ENCODE results near the gene ZBTB48.

Gene ZBTB48

GRCh38 chr1:6572653-6573383 is 7.0 kb upstream of the ZBTB48 start:
- no peak for DNase-seq (ENCODE audit: low read depth in 2 of 2, low spot score in 1 of 2)

- no peak for DNase-seq (ENCODE audit: low read depth in 2 of 2, low spot score in 1 of 2)
These were observed 5.7 kb upstream of the ZBTB48 start for GRCh38 chr1:6574025-6574620.

DNA sequence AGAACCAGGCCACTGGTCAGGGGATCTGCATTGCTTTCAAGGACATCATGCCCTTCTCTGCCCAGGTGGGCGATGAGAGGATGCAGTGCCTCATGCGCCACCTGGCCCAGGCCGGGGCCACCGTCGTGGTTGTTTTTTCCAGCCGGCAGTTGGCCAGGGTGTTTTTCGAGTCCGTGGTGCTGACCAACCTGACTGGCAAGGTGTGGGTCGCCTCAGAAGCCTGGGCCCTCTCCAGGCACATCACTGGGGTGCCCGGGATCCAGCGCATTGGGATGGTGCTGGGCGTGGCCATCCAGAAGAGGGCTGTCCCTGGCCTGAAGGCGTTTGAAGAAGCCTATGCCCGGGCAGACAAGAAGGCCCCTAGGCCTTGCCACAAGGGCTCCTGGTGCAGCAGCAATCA is 5.0 kb upstream of the ZBTB48 start:
- DNase-seq (ENCODE audit: low read depth in 2 of 2, low spot score in 1 of 2), result no peak

DNA sequence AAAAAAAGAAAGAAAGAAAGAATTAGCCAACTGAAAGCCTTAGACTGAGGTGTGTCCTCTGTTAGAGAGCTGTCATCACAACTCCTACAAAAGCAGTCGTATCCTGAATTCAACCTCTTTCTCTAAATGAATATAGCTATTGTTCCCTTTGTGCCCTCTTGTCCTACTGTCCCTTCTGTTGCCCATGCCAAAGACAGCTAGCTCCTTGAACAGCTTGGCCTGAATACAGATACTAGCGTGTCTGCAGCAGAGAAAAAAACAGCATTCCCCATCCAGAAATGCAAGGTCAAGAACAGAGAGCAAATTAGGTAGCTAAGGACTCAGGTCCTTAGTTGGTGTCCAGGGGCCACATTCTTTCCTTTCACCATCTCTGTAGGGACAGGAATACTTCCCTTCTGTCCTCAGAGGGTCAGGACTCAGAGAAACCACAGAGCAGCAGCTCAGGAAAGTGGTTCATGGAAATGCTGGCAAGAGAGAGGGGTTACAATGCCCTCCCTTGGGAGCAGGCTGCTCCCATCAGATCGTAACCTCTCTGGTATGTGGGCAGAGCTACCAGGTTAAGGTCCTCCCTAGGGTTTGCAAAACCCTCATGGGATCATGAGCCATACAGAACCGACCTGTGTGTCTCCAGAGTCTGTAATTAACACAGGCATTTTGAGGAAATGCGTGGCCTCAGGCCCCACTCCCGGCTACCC is 1.8 kb upstream of the ZBTB48 start:
- DNase-seq (ENCODE audit: low read depth in 2 of 2, low spot score in 1 of 2), result no peak

DNA sequence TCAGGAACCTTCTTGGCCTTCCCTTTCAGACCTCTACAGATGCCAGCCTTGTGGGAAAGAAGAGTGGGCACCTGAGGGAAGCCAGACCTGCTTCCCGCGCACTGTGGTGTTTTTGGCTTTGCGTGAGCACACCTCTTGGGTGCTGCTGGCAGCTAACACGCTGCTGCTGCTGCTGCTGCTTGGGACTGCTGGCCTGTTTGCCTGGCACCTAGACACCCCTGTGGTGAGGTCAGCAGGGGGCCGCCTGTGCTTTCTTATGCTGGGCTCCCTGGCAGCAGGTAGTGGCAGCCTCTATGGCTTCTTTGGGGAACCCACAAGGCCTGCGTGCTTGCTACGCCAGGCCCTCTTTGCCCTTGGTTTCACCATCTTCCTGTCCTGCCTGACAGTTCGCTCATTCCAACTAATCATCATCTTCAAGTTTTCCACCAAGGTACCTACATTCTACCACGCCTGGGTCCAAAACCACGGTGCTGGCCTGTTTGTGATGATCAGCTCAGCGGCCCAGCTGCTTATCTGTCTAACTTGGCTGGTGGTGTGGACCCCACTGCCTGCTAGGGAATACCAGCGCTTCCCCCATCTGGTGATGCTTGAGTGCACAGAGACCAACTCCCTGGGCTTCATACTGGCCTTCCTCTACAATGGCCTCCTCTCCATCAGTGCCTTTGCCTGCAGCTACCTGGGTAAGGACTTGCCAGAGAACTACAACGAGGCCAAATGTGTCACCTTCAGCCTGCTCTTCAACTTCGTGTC is 995 bp upstream of the ZBTB48 start:
- no peak for DNase-seq (ENCODE audit: low read depth in 2 of 2, low spot score in 1 of 2)

- DNase-seq (ENCODE audit: low read depth in 2 of 2, low spot score in 1 of 2), result no peak
These were observed 362 bp downstream of the ZBTB48 start for GRCh38 chr1:6580119-6580592.

DNA sequence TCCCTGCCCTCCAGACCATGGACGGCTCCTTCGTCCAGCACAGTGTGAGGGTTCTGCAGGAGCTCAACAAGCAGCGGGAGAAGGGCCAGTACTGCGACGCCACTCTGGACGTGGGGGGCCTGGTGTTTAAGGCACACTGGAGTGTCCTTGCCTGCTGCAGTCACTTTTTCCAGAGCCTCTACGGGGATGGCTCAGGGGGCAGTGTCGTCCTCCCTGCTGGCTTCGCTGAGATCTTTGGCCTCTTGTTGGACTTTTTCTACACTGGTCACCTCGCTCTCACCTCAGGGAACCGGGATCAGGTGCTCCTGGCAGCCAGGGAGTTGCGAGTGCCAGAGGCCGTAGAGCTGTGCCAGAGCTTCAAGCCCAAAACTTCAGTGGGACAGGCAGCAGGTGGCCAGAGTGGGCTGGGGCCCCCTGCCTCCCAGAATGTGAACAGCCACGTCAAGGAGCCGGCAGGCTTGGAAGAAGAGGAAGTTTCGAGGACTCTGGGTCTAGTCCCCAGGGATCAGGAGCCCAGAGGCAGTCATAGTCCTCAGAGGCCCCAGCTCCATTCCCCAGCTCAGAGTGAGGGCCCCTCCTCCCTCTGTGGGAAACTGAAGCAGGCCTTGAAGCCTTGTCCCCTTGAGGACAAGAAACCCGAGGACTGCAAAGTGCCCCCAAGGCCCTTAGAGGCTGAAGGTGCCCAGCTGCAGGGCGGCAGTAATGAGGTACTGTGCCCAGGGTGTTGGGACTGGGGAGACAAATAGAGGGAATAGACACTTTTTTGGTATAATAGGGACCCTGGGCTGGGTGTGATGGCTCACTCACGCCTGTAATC is 1.0 kb downstream of the ZBTB48 start:
- DNase-seq (ENCODE audit: low read depth in 2 of 2, low spot score in 1 of 2), result no peak

DNA sequence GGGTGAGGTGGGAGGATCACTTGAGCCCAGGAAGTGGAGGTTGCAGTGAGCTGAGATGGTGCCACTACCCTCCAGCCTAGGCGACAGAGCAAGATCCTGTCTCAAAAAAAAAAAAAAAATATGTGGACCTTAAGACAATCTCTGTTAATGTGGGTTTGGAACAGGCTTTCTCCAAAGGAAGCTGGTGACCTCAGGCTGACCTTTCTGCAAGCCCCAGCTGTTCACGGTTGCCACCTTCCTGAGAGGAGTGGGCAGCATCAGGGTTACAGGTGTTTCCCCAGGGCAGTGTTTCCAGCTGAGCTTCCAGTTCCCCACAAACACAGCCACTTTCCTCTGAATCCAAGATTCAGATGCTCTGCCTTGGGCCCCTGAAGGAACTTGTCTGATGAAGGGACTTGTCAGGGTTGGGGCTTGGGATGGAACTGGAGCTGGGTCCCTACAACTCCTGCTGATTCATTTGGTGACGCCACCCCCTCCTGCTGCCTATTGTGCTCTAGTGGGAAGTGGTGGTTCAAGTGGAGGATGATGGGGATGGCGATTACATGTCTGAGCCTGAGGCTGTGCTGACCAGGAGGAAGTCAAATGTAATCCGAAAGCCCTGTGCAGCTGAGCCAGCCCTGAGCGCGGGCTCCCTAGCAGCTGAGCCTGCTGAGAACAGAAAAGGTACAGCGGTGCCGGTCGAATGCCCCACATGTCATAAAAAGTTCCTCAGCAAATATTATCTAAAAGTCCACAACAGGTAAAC is 1.9 kb downstream of the ZBTB48 start:
- no peak for DNase-seq (ENCODE audit: low read depth in 2 of 2, low spot score in 1 of 2)

DNA sequence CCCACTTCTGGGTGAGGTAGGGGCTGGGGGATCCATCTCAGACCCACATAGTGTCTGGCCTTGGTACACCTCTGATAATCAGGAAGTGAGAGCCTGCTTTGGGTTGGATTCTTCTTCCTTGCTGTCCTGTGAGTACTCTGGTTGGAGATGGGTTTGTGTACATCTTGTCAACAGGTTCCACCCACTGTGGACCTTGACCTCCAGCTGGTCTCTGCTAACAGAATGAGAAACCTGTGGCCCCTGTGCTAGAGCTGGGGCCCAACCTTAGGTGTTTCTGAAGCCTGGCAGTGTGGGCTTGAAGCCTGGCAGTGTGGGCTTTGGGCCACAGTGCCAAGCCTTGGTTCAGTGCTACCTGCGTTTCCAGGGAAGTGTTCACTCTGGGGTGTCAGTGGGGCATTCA is 2.6 kb downstream of the ZBTB48 start:
- no peak for DNase-seq (ENCODE audit: low read depth in 2 of 2, low spot score in 1 of 2)

- DNase-seq (ENCODE audit: low read depth in 2 of 2, low spot score in 1 of 2), result no peak
These were observed 4.6 kb downstream of the ZBTB48 start for GRCh38 chr1:6584126-6585080.

DNA sequence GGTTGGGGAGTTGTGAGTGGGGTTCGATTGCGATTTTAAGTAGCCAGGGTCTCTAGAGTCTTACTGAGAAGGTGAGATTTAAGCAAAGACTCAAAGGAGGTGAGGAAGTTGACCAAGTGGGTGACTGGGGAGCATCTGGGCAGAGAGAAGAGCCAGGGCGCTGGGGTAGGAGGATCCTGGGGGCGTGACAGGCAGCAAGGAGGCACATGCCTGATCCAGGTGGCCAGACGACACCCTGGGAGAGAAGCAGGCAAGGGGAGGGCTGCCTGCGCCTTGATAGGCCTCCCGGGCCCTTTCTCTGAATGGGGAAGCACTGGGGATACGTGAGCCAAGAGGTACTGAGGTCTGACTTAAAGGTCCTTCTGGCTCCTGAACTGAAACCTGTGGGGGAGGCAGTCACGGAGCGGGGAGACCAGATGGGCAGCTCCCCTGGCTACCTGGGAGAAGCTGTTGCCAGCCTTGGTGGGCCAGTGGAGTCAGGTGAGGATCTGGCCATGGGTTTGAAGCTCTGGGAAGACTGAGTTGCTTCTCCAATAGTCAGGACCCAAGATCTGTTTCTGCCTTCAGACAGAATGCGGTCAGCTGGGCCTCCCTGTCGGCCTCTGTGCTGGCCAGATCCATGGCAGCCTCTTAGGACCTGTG is 5.4 kb downstream of the ZBTB48 start:
- DNase-seq (ENCODE audit: low read depth in 2 of 2, low spot score in 1 of 2), result no peak

GRCh38 chr1:6585841-6586240 is 6.0 kb downstream of the ZBTB48 start:
- DNase-seq (ENCODE audit: low read depth in 2 of 2, low spot score in 1 of 2), result no peak

DNA sequence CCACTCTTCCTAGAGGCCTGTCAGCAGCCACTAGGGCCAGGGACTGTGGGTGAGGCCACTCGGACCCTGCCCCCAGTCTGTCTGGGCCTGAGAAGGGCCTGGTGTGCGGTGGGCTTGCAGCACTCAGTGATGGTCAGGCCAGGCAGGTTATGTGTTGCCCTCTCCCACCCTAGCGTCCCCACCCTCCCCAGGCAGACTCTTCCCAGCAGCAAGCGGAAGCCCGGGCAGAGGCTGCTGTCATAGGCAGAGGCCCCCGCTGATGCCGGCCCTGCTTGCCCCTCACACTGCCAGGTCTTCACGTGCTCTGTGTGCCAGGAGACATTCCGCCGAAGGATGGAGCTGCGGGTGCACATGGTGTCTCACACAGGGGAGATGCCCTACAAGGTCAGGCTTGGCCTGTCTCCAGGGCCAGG is 6.6 kb downstream of the ZBTB48 start:
- no peak for DNase-seq (ENCODE audit: low read depth in 2 of 2, low spot score in 1 of 2)

DNA sequence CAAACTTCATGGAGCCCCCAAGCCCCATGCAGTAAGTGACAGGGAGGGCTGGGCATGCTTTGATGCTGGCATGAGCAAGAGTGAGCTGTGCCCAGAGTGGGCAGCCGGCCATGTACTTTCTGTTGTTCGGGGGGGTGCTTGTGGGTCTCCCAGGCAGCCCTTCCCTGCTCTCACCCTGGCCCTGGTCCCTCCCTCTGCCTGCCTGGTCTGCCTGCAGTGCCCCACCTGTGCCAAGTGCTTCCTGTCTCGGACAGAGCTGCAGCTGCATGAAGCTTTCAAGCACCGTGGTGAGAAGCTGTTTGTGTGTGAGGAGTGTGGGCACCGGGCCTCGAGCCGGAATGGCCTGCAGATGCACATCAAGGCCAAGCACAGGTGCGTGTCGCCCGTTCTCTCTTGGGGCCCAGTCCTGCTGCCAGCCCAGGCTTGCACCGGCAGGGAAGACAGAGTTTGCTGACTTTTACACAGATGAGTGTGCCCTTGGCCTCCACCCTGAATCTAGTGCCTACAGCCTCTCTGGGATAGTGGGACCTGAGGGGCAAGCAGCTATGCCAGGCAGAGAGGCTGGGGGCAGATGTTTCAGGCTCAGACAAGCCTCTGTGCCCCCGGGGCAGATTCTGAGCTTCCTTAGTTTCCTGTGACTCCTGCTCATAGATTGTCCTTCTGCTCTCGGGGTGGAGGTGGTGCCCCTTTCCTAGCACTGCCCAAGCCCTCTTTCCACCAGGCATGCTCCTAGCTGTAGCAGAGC is 7.6 kb downstream of the ZBTB48 start:
- no peak for DNase-seq (ENCODE audit: low read depth in 2 of 2, low spot score in 1 of 2)

- DNase-seq (ENCODE audit: low read depth in 2 of 2, low spot score in 1 of 2), result no peak
These were observed 8.5 kb downstream of the ZBTB48 start for GRCh38 chr1:6588128-6588892.

DNA sequence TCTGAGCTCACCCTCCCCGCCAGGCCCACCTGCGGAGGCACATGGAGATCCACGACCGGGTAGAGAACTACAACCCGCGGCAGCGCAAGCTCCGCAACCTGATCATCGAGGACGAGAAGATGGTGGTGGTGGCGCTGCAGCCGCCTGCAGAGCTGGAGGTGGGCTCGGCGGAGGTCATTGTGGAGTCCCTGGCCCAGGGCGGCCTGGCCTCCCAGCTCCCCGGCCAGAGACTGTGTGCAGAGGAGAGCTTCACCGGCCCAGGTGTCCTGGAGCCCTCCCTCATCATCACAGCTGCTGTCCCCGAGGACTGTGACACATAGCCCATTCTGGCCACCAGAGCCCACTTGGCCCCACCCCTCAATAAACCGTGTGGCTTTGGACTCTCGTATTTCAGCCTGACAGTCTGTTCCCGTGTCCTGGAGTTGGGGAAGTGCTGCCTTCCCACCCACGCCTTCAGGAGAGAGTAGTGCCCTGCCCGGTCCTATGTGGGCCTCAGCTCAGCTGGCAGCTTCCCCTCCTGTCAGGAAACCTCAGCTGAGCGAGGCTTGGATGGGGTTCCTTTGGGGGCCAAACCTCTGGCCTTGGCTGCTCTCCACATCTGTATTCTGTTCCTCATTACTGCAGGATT is 9.2 kb downstream of the ZBTB48 start:
- DNase-seq (ENCODE audit: low read depth in 2 of 2, low spot score in 1 of 2), result no peak

- DNase-seq (ENCODE audit: low read depth in 2 of 2, low spot score in 1 of 2), result no peak
These were observed 10.3 kb downstream of the ZBTB48 start for GRCh38 chr1:6590046-6590445.

All from stimulated activated CD8-positive, alpha-beta memory T cell treated with anti-CD3 and anti-CD28 coated beads, Interleukin-4, amount 100 ng/mL, for 1 hour (primary cell).